Esophagus muscularis mucosa (tissue), 3 donors: ENCODE data around the gene C1GALT1.

ENCODE experiments used
- CTCF ChIP-seq, 3 experiments: fragments of 200-600 bp in 2 of 3; fragments of 450-650 bp in 1 of 3; sonication (generic) in 2 of 3; IDR thresholded peaks; one replicate each; pipeline ENCODE4 v1.5.1; 2017 to 2019; ENCODE audit warnings: antibody characterized with exemption in 3 of 3, mild to moderate bottlenecking in 2 of 3, moderate library complexity in 1 of 3
- EP300 ChIP-seq: sonication (generic); formaldehyde crosslinking; IDR thresholded peaks from one replicate; pipeline ENCODE4 v1.6.1; 2017; ENCODE audit warnings: antibody characterized with exemption

GRCh38 chr7:7183061-7183837 lies 905 bp downstream of the C1GALT1 start:
- TF ChIP-seq CTCF (IDR thresholded peaks at IDR 0.05) (no peak), EP300 (no peak)
